ENCODE measurements around the gene REC8.

REC8 gene

GRCh38 chr14:24177041-24177825 lies 5.4 kb downstream of the REC8 start:
- Mint-ChIP-seq H3K36me3 (ENCODE audit: low read depth) (peaks cover 42% of the 10 kb centered on the region), H3K27me3 (ENCODE audit: low read depth, poor library complexity) (peaks cover 5% of the 10 kb centered on the region), H3K4me3 (no peak overlapping the region), H3K4me1 (peaks cover 31% of the 10 kb centered on the region), H3K9me3 (no peaks in the 10 kb centered on the region), H3K27ac (peak overlapping the region; percentile 90)
- TF ChIP-seq, protein P1, sequence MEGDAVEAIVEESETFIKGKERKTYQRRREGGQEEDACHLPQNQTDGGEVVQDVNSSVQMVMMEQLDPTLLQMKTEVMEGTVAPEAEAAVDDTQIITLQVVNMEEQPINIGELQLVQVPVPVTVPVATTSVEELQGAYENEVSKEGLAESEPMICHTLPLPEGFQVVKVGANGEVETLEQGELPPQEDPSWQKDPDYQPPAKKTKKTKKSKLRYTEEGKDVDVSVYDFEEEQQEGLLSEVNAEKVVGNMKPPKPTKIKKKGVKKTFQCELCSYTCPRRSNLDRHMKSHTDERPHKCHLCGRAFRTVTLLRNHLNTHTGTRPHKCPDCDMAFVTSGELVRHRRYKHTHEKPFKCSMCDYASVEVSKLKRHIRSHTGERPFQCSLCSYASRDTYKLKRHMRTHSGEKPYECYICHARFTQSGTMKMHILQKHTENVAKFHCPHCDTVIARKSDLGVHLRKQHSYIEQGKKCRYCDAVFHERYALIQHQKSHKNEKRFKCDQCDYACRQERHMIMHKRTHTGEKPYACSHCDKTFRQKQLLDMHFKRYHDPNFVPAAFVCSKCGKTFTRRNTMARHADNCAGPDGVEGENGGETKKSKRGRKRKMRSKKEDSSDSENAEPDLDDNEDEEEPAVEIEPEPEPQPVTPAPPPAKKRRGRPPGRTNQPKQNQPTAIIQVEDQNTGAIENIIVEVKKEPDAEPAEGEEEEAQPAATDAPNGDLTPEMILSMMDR (IDR thresholded peaks at IDR 0.05): no peak
- DNase-seq: no peak

DNA sequence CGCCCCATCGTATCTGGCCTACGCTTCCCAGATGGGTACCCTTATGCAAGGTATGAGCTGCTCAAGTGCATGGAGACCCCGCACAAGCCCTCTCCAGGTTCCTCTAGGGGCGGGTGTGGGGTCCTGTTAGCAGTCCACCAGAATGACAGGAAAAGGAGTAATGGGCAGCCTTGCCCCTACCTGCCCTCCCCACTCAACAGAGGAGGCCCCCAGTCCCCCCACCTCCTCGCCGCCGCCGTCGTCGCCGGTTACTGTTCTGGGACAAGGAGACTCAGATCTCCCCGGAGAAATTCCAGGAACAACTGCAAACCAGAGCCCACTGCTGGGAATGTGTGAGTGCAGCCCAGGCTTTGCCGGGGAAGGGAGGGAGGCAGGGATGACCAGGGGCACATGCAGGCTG lies 6.0 kb downstream of the REC8 start:
- TF ChIP-seq, protein P1 (IDR thresholded peaks at IDR 0.05): no peak
- Mint-ChIP-seq H3K4me1 (peaks cover 28% of the 10 kb centered on the region), H3K27me3 (ENCODE audit: low read depth, poor library complexity) (peaks cover 1% of the 10 kb centered on the region), H3K36me3 (ENCODE audit: low read depth) (peaks cover 41% of the 10 kb centered on the region), H3K4me3 (no peak overlapping the region), H3K9me3 (no peaks in the 10 kb centered on the region), H3K27ac (peak overlapping the region; percentile 82)
- DNase-seq: no peak

DNA sequence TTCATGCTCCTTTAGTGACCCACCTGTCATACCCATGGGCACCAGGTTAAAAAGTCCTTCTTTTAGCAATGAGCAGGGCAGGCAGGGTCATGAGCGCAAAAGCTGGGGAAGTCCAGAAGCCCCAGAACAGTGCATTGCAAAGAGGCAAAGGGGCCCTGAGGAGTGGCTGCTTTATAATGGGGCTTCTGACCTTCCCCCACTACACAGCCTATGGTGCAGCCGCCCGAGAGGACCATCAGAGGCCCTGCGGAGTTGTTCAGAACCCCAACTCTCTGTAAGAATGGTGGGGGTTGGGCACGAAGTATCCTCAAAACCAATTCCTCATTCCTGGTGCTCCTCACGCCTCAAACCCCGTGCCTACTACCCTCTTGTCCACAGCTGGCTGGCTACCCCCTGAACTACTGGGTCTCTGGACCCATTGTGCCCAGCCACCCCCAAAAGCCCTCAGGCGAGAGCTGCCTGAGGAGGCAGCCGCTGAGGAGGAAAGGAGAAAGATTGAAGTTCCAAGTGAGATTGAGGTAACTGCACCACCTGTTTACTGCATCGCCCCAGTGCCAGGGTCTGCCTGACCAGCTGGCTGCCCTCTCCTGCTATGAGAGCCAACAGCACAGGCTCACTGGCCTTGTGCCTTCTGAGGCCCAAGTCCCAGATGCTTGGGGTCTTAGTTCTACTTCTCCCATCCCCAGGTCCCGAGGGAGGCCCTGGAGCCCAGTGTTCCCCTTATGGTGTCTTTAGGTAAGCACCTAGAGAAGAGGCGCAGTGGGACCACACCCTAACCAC lies 6.7 kb downstream of the REC8 start:
- Mint-ChIP-seq H3K4me1 (peaks cover 21% of the 10 kb centered on the region), H3K4me3 (no peak overlapping the region), H3K36me3 (ENCODE audit: low read depth) (peaks cover 34% of the 10 kb centered on the region), H3K27me3 (ENCODE audit: low read depth, poor library complexity) (no peaks in the 10 kb centered on the region), H3K9me3 (no peaks in the 10 kb centered on the region), H3K27ac (peak overlapping the region; percentile 75)
- no peak for DNase-seq
- TF ChIP-seq, protein P1 (IDR thresholded peaks at IDR 0.05): no peak

GRCh38 chr14:24179294-24179960 lies 7.5 kb downstream of the REC8 start:
- peaks cover 29% of the 10 kb centered on the region for H3K36me3 Mint-ChIP-seq (ENCODE audit: low read depth)
- DNase-seq: no peak
- peak overlapping the region; percentile 93 for H3K27ac Mint-ChIP-seq
- H3K4me3 Mint-ChIP-seq: no peak overlapping the region
- TF ChIP-seq, protein P1 (IDR thresholded peaks at IDR 0.05): no peak
- H3K9me3 Mint-ChIP-seq: no peaks in the 10 kb centered on the region
- H3K4me1 Mint-ChIP-seq: peaks cover 16% of the 10 kb centered on the region
- no peaks in the 10 kb centered on the region for H3K27me3 Mint-ChIP-seq (ENCODE audit: low read depth, poor library complexity)

DNA sequence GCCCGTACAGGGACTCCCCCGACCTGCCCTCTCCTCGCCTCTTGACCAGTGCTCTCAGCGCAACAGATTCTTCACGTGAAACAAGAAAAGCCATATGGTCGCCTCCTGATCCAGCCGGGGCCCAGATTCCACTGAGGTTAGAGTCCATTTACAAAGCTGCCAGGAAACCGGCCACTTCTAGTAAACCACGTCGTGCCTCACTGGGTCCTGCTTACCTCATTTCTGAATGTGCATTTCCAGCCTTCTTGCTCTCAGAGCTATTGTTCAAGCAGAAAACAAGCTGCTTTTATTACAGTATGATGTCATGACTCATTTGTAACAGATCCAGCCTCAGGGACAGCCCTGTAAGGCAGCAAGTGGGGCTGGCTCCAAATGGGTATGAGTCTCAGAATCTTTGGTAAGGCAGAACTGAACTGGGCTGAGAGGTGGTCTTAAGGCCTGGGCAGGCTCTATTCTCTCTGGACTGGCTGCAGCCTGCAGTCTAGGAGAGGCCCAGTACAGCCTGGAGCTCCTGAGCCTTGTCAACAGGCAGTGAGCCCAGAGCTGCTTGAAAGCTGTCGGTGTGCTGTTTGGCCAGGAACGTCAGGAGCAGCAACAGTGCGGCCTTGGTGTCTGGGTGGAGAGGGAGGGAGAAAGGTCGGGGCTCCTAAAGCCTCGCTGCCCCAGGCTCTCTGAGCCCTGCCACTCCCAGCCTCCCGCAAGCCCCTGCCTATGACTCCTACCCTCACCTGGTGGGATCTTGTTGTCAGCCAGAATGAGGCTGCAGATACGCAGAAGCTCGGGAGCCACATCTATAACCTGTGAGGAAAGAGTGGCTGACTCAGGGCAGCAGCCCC lies 8.3 kb downstream of the REC8 start:
- H3K4me3 Mint-ChIP-seq: no peak overlapping the region
- H3K4me1 Mint-ChIP-seq: peaks cover 9% of the 10 kb centered on the region

More for the DNA sequence above, 8.3 kb downstream of the REC8 start:
- H3K27ac Mint-ChIP-seq: peak overlapping the region; percentile 93
- no peaks in the 10 kb centered on the region for H3K27me3 Mint-ChIP-seq (ENCODE audit: low read depth, poor library complexity)
- H3K36me3 Mint-ChIP-seq (ENCODE audit: low read depth): peaks cover 22% of the 10 kb centered on the region
- TF ChIP-seq, protein P1 (IDR thresholded peaks at IDR 0.05): no peak
- DNase-seq: no peak
- no peaks in the 10 kb centered on the region for H3K9me3 Mint-ChIP-seq

All from nephron progenitor cell (in vitro differentiated cells).